K562 (cell line): ENCODE data around the gene SULT2B1. TPM values are rescaled to one million over a fixed set of nuclear protein-coding genes. Genes with fewer than 3 reads are reported as not detected.

Experiments used
- CAMTA2 ChIP-seq: fragments of 250-450 bp; sonication (Bioruptor Pico); conservative IDR thresholded peaks from 2 replicates; pipeline ENCODE4 v1.5.1; 2022
- CBX5 ChIP-seq: IDR thresholded peaks from 2 replicates; pipeline ENCODE4 v1.6.1; 2014; ENCODE audit warnings: low read depth, borderline replicate concordance
- CTCFL ChIP-seq: IDR thresholded peaks from 2 replicates; pipeline ENCODE4 v1.6.1; 2011; ENCODE audit warnings: borderline replicate concordance, low read depth, mild to moderate bottlenecking, moderate library complexity, low read length; ENCODE audit not compliant: insufficient read depth, poor library complexity, severe bottlenecking
- ERF ChIP-seq: fragments of 450-650 bp; formaldehyde crosslinking; IDR thresholded peaks from 2 replicates; pipeline ENCODE4 v1.4.0; 2020; ENCODE audit warnings: mild to moderate bottlenecking, mixed read lengths
- ETV5 ChIP-seq: sonication (generic); formaldehyde crosslinking; IDR thresholded peaks from 2 replicates; pipeline ENCODE4 v1.4.0; 2020; ENCODE audit warnings: low read depth, mild to moderate bottlenecking, missing genetic modification reagents
- FUS ChIP-seq: fragments of 200-400 bp; formaldehyde crosslinking; optimal IDR thresholded peaks from 2 replicates; pipeline ENCODE3; 2017; ENCODE audit warnings: low read depth, low read length
- HES1 ChIP-seq: fragments of 450-650 bp; IDR thresholded peaks from 2 replicates; pipeline ENCODE4 v1.6.1; 2016; ENCODE audit warnings: low read depth, mild to moderate bottlenecking, moderate library complexity
- MCM3 ChIP-seq: fragments of 450-650 bp; IDR thresholded peaks from 2 replicates; pipeline ENCODE4 v1.6.1; 2016
- NR3C1 ChIP-seq: sonication (generic); formaldehyde crosslinking; IDR thresholded peaks from 2 replicates; pipeline ENCODE4 v1.8.1; 2022; ENCODE audit warnings: missing genetic modification reagents
- PRDM10 ChIP-seq: fragments of 450-650 bp; IDR thresholded peaks from 2 replicates; pipeline ENCODE4 v1.6.1; 2018; ENCODE audit not compliant: partially characterized antibody
- RBM25 ChIP-seq: fragments of 200-400 bp; formaldehyde crosslinking; IDR thresholded peaks from 2 replicates; pipeline ENCODE4 v1.6.1; 2018; ENCODE audit warnings: low read length, low read depth, moderate library complexity; ENCODE audit not compliant: severe bottlenecking
- RREB1 ChIP-seq: fragments of 250-450 bp; sonication (Bioruptor Pico); IDR thresholded peaks from 2 replicates; pipeline ENCODE4 v1.4.0; 2020
- TAL1 ChIP-seq: fragments of 450-650 bp; IDR thresholded peaks from 2 replicates; pipeline ENCODE4 v1.6.1; 2016; ENCODE audit warnings: mild to moderate bottlenecking
- TEAD2 ChIP-seq: fragments of 450-650 bp; IDR thresholded peaks from 2 replicates; pipeline ENCODE4 v1.6.1; 2016; ENCODE audit warnings: missing genetic modification characterization, control low read depth, missing compliant biosample characterization
- ZNF584 ChIP-seq: fragments of 200-800 bp; sonication (Bioruptor generic); IDR thresholded peaks from 2 replicates; pipeline ENCODE4 v1.6.1; 2016; ENCODE audit warnings: low read depth, mild to moderate bottlenecking, missing genetic modification characterization, missing compliant biosample characterization
- polyA plus RNA-seq, 8 experiments: library from polyadenylated mRNA; depleted of rRNA in 4 of 8; stranded (reverse) in 5 of 8; unstranded in 3 of 8; fragments of >200 nt; fragmentation: Nextera tagmentation in 2 of 8; fragmentation: Illumina TruSeq in 1 of 8; extraction: Ambion mirVana in 2 of 8; extraction: Trizol in 1 of 8; gene quantifications; 2 replicates each; pipeline versions ENCODE4 v1.2.1 to v1.2.3, GENCODE V29; 2011 to 2014; ENCODE audit warnings: inconsistent platforms in 1 of 8, missing spikeins in 1 of 8
- total RNA-seq, 7 experiments: library from RNA; depleted of rRNA in 6 of 7; stranded (reverse); fragments of >200 nt in 6 of 7; fragmentation: Illumina TruSeq in 2 of 7; extraction: Trizol in 2 of 7; gene quantifications; 2 replicates each; pipeline versions ENCODE4 v1.2.1 to v1.2.3, GENCODE V29; 2011 to 2021; ENCODE audit warnings: low replicate concordance in 1 of 7

SULT2B1 gene
- total and polyA plus RNA-seq, 9 of the 15 experiments (the other 6 are each of a cell fraction or from before 2014, with no cell fraction given) = 0.09 to 0.62 (median 0.22) TPM; not detected in 2

GRCh38 chr19:48633148-48634035 lies 81.4 kb downstream of the SULT2B1 start (continued):
- TF ChIP-seq PRDM10 (no peak), ZNF584 (CRISPR knock-in tag) (no peak), CAMTA2 (CRISPR knock-in tag) (no peak), HES1 (no peak), RREB1 (CRISPR knock-in tag) (no peak), CBX5 (no peak), RBM25 (no peak), ETV5 (no peak), FUS (no peak), TEAD2 (tag) (peak; percentile 64), CTCFL (no peak), ERF (CRISPR knock-in tag) (no peak), NR3C1 (CRISPR knock-in tag) (no peak), TAL1 (peak; percentile 21; the same call in 1 of the 2 replicates), MCM3 (no peak)
